NT2/D1 (cell line): Measurements from ENCODE around the gene DOCK2.

ENCODE experiments used
- SUZ12 ChIP-seq: IDR thresholded peaks from 2 replicates; pipeline ENCODE4 v1.6.1; 2011; ENCODE audit not compliant: insufficient read length, insufficient read depth; ENCODE audit errors: extremely low read depth
- YY1 ChIP-seq: IDR thresholded peaks from 2 replicates; pipeline ENCODE4 v1.6.1; 2011; ENCODE audit not compliant: insufficient read length, insufficient read depth
- ZNF274 ChIP-seq: IDR thresholded peaks from 2 replicates; pipeline ENCODE4 v1.6.1; 2011; ENCODE audit warnings: mild to moderate bottlenecking, low read depth, low read length

GRCh38 chr5:169971780-169972179 is 334.7 kb downstream of the DOCK2 start:
- no peak for TF ChIP-seq ZNF274
- no peak for TF ChIP-seq YY1
- no peak for TF ChIP-seq SUZ12
